ENCODE measurements around the gene EPRS1.
"Not testable (repeated sequence)": the region's sequence is repeated elsewhere in the genome, so short reads cannot be mapped to it uniquely, and the experiment has no call there.

The EPRS1 gene

GRCh38 chr1:220037810-220038209 is 8.5 kb downstream of the EPRS1 start:
- DNase-seq = not testable (repeated sequence)

GRCh38 chr1:220032911-220033310 is 13.4 kb downstream of the EPRS1 start:
- DNase-seq = no peak

GRCh38 chr1:220031287-220031686 is 15.0 kb downstream of the EPRS1 start:
- no peak for DNase-seq

GRCh38 chr1:220028346-220028895 is 17.9 kb downstream of the EPRS1 start:
- DNase-seq = no peak

GRCh38 chr1:220019071-220019470 is 27.2 kb downstream of the EPRS1 start:
- no peak for DNase-seq

- DNase-seq = no peak
These were observed 32.8 kb downstream of the EPRS1 start for GRCh38 chr1:220013497-220013896.

- no peak for DNase-seq
These were observed 34.0 kb downstream of the EPRS1 start for GRCh38 chr1:220012259-220012658.

GRCh38 chr1:220011620-220012019 is 34.7 kb downstream of the EPRS1 start:
- no peak for DNase-seq

- DNase-seq = no peak
These were observed 38.9 kb downstream of the EPRS1 start for GRCh38 chr1:220007438-220007837.

GRCh38 chr1:220005489-220005888 is 40.8 kb downstream of the EPRS1 start:
- no peak for DNase-seq

GRCh38 chr1:220003610-220004299 is 42.5 kb downstream of the EPRS1 start:
- no peak for DNase-seq

- no peak for DNase-seq
These were observed 43.3 kb downstream of the EPRS1 start for GRCh38 chr1:220003015-220003414.

GRCh38 chr1:220001095-220001501 is 45.2 kb downstream of the EPRS1 start:
- DNase-seq = no peak

GRCh38 chr1:219999821-220000220 is 46.5 kb downstream of the EPRS1 start:
- DNase-seq = no peak
